Mesenchymal stem cell (in vitro differentiated cells and primary cell): Measurements from ENCODE around the gene SH3RF2.
A peak's percentile ranks its signal among the peaks of the same experiment; 100 is the strongest.

Experiments used
- DNase-seq: peaks from one replicate; pipeline ENCODE4 v3.0.0-alpha.2; 2013
- H2AFZ ChIP-seq: one replicate; pipeline ENCODE4 v1.6.1; 2013; ENCODE audit warnings: low read depth, mild to moderate bottlenecking, control low read depth, inconsistent platforms, low read length, moderate library complexity
- H2AK5ac ChIP-seq: 2 replicates; pipeline ENCODE4 v1.6.1; 2013; ENCODE audit warnings: low read length, moderate library complexity, mild to moderate bottlenecking, inconsistent platforms; ENCODE audit not compliant: severe bottlenecking
- H2BK120ac ChIP-seq: one replicate; pipeline ENCODE4 v1.6.1; 2013; ENCODE audit warnings: low read depth, mild to moderate bottlenecking, inconsistent platforms, low read length, moderate library complexity
- H2BK12ac ChIP-seq, 2 experiments: one replicate each; pipeline ENCODE4 v1.6.1; 2013; ENCODE audit warnings: inconsistent platforms in 2 of 2, low read length in 2 of 2, mild to moderate bottlenecking in 2 of 2, moderate library complexity in 2 of 2, control low read depth in 1 of 2
- H2BK15ac ChIP-seq: one replicate; pipeline ENCODE4 v1.6.1; 2013; ENCODE audit warnings: mild to moderate bottlenecking, low read depth, inconsistent platforms; ENCODE audit not compliant: poor library complexity, severe bottlenecking
- H2BK5ac ChIP-seq: 2 replicates; pipeline ENCODE4 v1.6.1; 2013; ENCODE audit warnings: low read depth, mild to moderate bottlenecking, low read length, control low read depth, inconsistent platforms; ENCODE audit not compliant: poor library complexity, severe bottlenecking
- H3K14ac ChIP-seq, 2 experiments: one replicate each; pipeline ENCODE4 v1.6.1; 2013; ENCODE audit warnings: inconsistent platforms in 2 of 2, low read length in 2 of 2, control low read depth in 1 of 2, mild to moderate bottlenecking in 1 of 2, moderate library complexity in 1 of 2
- H3K18ac ChIP-seq, 2 experiments: one replicate each; pipeline ENCODE4 v1.6.1; 2013; ENCODE audit warnings: inconsistent platforms in 2 of 2, low read length in 2 of 2, control low read depth in 1 of 2, low read depth in 1 of 2, mild to moderate bottlenecking in 1 of 2
- H3K23ac ChIP-seq, 2 experiments: one replicate each; pipeline ENCODE4 v1.6.1; 2013; ENCODE audit warnings: inconsistent platforms in 2 of 2, low read length in 2 of 2, mild to moderate bottlenecking in 2 of 2, moderate library complexity in 2 of 2, control low read depth in 1 of 2
- H3K27ac ChIP-seq: 2 replicates; pipeline ENCODE4 v1.5.1; 2013; ENCODE audit warnings: mild to moderate bottlenecking, moderate library complexity, low read length, control low read depth, inconsistent platforms; ENCODE audit not compliant: poor library complexity, severe bottlenecking
- H3K27me3 ChIP-seq, 2 experiments: 2 replicates each; pipeline versions ENCODE4 v1.6.1 to v1.7.0; 2013; ENCODE audit warnings: low read length in 2 of 2, mild to moderate bottlenecking in 2 of 2, moderate library complexity in 2 of 2, control low read depth in 1 of 2, inconsistent platforms in 1 of 2; ENCODE audit not compliant: control insufficient read depth in 1 of 2, insufficient read depth in 1 of 2
- H3K36me3 ChIP-seq, 2 experiments: 2 replicates each; pipeline versions ENCODE4 v1.6.1 to v1.7.0; 2013; ENCODE audit warnings: low read length in 2 of 2, control low read depth in 1 of 2, inconsistent platforms in 1 of 2, low read depth in 1 of 2, mild to moderate bottlenecking in 1 of 2; ENCODE audit not compliant: insufficient read depth in 2 of 2, control insufficient read depth in 1 of 2
- H3K4ac ChIP-seq, 2 experiments: one replicate each; pipeline ENCODE4 v1.6.1; 2013; ENCODE audit warnings: inconsistent platforms in 2 of 2, low read length in 2 of 2, mild to moderate bottlenecking in 2 of 2, moderate library complexity in 2 of 2, control low read depth in 1 of 2, low read depth in 1 of 2
- H3K4me1 ChIP-seq: 2 replicates; pipeline ENCODE4 v1.6.1; 2013; ENCODE audit warnings: low read depth, low read length, control low read depth; ENCODE audit not compliant: control insufficient read depth, insufficient read depth
- H3K4me2 ChIP-seq: 2 replicates; pipeline ENCODE4 v1.6.1; 2013; ENCODE audit warnings: low read length, mild to moderate bottlenecking, inconsistent platforms; ENCODE audit not compliant: poor library complexity, severe bottlenecking
- H3K4me3 ChIP-seq, 2 experiments: 2 replicates each; pipeline versions ENCODE4 v1.5.1 to v1.7.0; 2013; ENCODE audit warnings: low read length in 2 of 2, mild to moderate bottlenecking in 2 of 2, control low read depth in 1 of 2, low read depth in 1 of 2; ENCODE audit not compliant: insufficient read depth in 1 of 2
- H3K79me1 ChIP-seq: replicated peaks from 2 replicates; pipeline ENCODE4 v1.6.1; 2013; ENCODE audit warnings: mild to moderate bottlenecking, control low read depth, low read length, inconsistent platforms; ENCODE audit not compliant: poor library complexity, severe bottlenecking
- H3K9ac ChIP-seq: 2 replicates; pipeline ENCODE4 v1.7.0; 2013; ENCODE audit warnings: mild to moderate bottlenecking, low read length, moderate library complexity
- H3K9me3 ChIP-seq: 2 replicates; pipeline ENCODE4 v1.7.0; 2013; ENCODE audit warnings: mild to moderate bottlenecking, low read length; ENCODE audit not compliant: control insufficient read depth
- H4K8ac ChIP-seq: one replicate; pipeline ENCODE4 v1.6.1; 2013; ENCODE audit warnings: inconsistent platforms, mild to moderate bottlenecking, low read length, moderate library complexity
- H4K91ac ChIP-seq: one replicate; pipeline ENCODE4 v1.6.1; 2013; ENCODE audit warnings: mild to moderate bottlenecking, low read length, inconsistent platforms
- WGBS: methylation state at CpG from one replicate; pipeline ENCODE4 v1.1.7; 2013; ENCODE audit warnings: mixed read lengths; 5-methylcytosine and 5-hydroxymethylcytosine counted together

The SH3RF2 gene

DNA sequence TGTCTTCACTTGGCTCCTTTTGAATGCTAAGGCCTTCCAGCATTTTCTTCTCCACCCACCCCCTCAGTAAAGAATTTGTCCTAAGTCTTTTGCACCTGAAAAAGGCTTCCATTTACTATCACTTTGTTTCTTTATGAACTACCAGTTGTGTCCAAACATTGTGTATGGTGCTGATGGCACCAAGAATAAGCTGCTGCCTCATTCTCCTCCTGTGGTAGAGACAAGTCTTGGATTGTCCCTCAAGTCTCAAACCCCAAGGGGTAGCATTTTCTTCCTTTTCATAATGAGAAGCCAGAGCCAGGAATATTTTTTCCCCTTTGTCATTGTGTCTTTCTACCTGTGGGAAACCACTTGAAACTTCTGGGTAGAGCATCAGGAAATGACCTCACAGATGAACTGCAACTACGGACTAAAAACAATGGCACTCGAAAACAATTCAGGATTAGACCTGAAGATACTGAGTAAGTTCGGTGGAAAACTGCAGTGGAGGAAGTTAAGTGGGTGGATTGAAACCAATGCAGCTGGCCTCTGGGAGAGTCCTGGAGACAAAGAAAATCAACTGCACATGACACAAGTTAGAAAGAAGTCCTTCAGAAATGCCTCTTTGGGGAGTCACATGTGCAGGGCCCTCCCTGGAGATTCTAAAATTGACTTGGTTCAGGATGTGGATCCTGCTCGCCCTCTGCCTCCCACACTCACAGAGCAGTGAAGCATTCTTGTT lies 80.5 kb downstream of the SH3RF2 start:
- Histone ChIP-seq H4K8ac (no peak overlapping the region), H3K4ac (no peak overlapping the region), H3K36me3 (peaks cover 0 to 4% of the 10 kb centered on the region in 2 experiments), H2AK5ac (no peak overlapping the region), H3K23ac (no peak overlapping the region), H3K18ac (no peak overlapping the region), H2BK120ac (no peak overlapping the region), H3K79me1 (no peaks in the 10 kb centered on the region), H3K9ac (no peak overlapping the region), H2BK15ac (no peak overlapping the region), H3K4me1 (no peaks in the 10 kb centered on the region), H3K14ac (no peak overlapping the region), H2BK5ac (no peak overlapping the region), H3K4me3 (no peak overlapping the region), H2AFZ (no peak overlapping the region), H3K27ac (no peak overlapping the region), H4K91ac (peak overlapping the region; percentile 34), H2BK12ac (no peak overlapping the region), H3K4me2 (no peak overlapping the region), H3K9me3 (no peaks in the 10 kb centered on the region), H3K27me3 (no peaks in the 10 kb centered on the region)
- WGBS = 91% methylated on average over 4 of the region's 4 CpGs
- no peak for DNase-seq

DNA sequence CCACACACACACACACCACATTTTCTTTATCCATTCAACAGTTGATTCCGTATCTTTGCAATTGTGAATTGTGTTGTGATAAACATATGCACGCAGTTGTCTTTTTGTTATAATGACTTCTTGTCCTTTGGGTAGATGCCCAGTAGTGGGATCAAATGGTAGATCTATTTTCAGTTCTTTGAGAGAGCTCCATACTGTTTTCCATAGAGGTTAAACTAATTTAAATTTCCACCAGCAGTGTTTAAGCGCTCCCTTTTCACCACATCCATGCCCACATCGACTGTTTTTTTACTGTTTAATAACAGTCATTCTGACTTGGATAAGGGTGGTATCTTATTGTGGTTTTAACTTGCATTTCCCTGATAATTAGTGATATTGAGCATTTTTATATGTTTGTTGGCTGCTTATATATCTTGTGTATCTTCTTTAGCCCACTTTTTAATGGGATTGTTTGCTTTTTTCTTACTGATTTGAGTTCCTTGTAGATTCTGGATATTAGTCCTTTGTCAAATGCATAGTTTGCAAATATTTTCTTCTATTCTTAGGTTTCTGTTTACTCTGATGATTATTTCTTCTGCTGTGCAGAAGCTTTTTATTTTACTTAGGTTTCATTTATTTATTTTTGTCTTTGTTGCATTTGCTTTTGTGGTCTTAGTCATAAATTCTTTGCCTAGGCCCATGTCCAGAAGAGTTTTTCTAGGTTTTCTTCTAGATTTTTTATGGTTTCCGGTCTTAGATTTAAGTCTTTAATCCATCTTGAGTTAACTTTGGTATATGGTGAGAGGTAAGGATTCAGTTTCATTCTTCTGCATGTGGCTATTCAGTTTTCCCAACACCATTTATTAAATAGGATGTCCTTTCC lies 82.4 kb downstream of the SH3RF2 start:
- Histone ChIP-seq H2AFZ (no peak overlapping the region), H4K8ac (no peak overlapping the region)
- WGBS = 94% methylated on average over 2 of the region's 5 CpGs

DNA sequence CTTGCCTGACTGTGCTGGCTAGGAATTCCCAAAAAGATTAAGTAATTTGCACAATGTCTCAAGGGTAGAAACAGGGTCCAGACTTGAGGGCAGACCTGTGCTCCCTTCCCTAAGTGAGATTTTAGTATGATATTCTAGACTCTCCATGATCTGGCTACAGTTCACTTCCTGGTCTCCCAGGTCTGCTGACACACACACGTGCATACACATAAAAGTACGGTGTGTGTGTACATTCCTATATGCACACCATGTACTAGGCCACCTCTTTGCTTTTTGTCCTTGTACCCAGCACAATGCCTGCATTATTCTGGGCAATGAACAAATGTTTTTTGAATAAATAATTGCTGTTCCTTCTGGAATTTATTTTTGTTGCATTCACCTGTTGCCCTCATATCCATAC lies 83.7 kb downstream of the SH3RF2 start:
- Histone ChIP-seq H2AFZ (no peak overlapping the region), H2BK120ac (no peak overlapping the region), H3K4me2 (no peak overlapping the region), H3K9ac (no peak overlapping the region), H2AK5ac (no peak overlapping the region), H3K18ac (no peak overlapping the region), H3K4me3 (no peak overlapping the region), H3K4me1 (peaks cover under 1% of the 10 kb centered on the region), H3K79me1 (no peaks in the 10 kb centered on the region), H3K27ac (no peak overlapping the region), H3K23ac (no peak overlapping the region), H3K36me3 (no peaks in the 10 kb centered on the region), H3K27me3 (no peaks in the 10 kb centered on the region), H4K8ac (no peak overlapping the region), H4K91ac (no peak overlapping the region), H3K4ac (no peak overlapping the region), H2BK15ac (no peak overlapping the region), H2BK5ac (no peak overlapping the region), H3K9me3 (no peaks in the 10 kb centered on the region), H2BK12ac (no peak overlapping the region), H3K14ac (no peak overlapping the region)
- 50% methylated on average over 2 of the region's 2 CpGs for WGBS
- DNase-seq = no peak

More for the DNA sequence above, 82.4 kb downstream of the SH3RF2 start:
- Histone ChIP-seq H3K4me1 (no peaks in the 10 kb centered on the region), H2BK5ac (no peak overlapping the region), H3K27me3 (no peaks in the 10 kb centered on the region), H3K9me3 (no peaks in the 10 kb centered on the region), H3K14ac (no peak overlapping the region), H3K4ac (no peak overlapping the region), H3K4me3 (no peak overlapping the region), H3K23ac (no peak overlapping the region), H3K36me3 (peaks cover 0 to under 1% of the 10 kb centered on the region in 2 experiments), H2AK5ac (no peak overlapping the region), H4K91ac (no peak overlapping the region), H2BK120ac (no peak overlapping the region), H2BK12ac (no peak overlapping the region), H3K4me2 (no peak overlapping the region), H3K9ac (no peak overlapping the region), H3K18ac (no peak overlapping the region), H3K27ac (no peak overlapping the region), H2BK15ac (no peak overlapping the region), H3K79me1 (no peaks in the 10 kb centered on the region)
- DNase-seq = no peak

DNA sequence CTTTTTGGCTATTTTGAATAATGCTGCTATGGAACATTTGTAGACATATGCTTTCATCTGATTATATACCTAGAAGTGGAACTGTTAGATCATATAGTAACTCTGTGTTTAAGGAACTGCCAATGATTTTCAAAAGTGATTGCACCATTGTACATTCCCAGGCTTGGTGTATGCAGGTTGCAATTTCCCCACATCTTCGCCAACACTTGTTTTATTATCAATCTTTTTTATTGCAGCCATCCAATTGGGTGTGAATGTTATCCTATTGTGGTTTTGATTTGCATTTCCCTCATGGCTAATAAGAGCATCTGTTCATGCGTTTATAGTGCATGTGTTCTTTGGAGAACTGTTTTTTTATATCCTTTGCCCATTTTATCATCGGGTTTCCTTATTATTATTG lies 87.7 kb downstream of the SH3RF2 start:
- Histone ChIP-seq H3K4me2 (no peak overlapping the region), H2AK5ac (no peak overlapping the region), H3K9me3 (no peaks in the 10 kb centered on the region), H3K4me1 (peaks cover 15% of the 10 kb centered on the region), H3K27me3 (no peaks in the 10 kb centered on the region), H3K36me3 (no peaks in the 10 kb centered on the region), H3K79me1 (no peaks in the 10 kb centered on the region), H2BK5ac (no peak overlapping the region), H2BK12ac (no peak overlapping the region), H4K8ac (no peak overlapping the region), H3K27ac (no peak overlapping the region), H4K91ac (no peak overlapping the region), H3K4me3 (no peak overlapping the region), H3K18ac (no peak overlapping the region), H2AFZ (no peak overlapping the region), H3K23ac (no peak overlapping the region), H3K4ac (no peak overlapping the region), H2BK15ac (no peak overlapping the region), H2BK120ac (no peak overlapping the region), H3K9ac (no peak overlapping the region), H3K14ac (no peak overlapping the region)
- WGBS = no CpG with 5 or more reads among the region's 3 CpGs
- no peak for DNase-seq
